Osteoblast (primary cell): Measurements from ENCODE around the gene ALG3. TPM values are rescaled to one million over a fixed set of nuclear protein-coding genes. Genes with fewer than 3 reads are reported as not detected.

Experiments used
- DNase-seq: peaks from one replicate; pipeline ENCODE4 v3.0.0; 2011; ENCODE audit warnings: low spot score, mixed read lengths; ENCODE audit not compliant: insufficient read length; ENCODE audit errors: missing footprints
- H2AFZ ChIP-seq: 2 replicates; pipeline ENCODE4 v1.6.0; 2011; ENCODE audit warnings: mild to moderate bottlenecking, low read length
- H3K27ac ChIP-seq: 2 replicates; pipeline ENCODE4 v1.5.1; 2011; ENCODE audit warnings: mild to moderate bottlenecking, low read depth, low read length, moderate library complexity
- H3K27me3 ChIP-seq: 2 replicates; pipeline ENCODE4 v1.6.0; 2012; ENCODE audit warnings: mild to moderate bottlenecking, control low read depth, inconsistent platforms, low read length, moderate library complexity; ENCODE audit not compliant: insufficient read depth
- H3K36me3 ChIP-seq: 2 replicates; pipeline ENCODE4 v1.5.1; 2011; ENCODE audit warnings: mild to moderate bottlenecking, low read length, control low read depth, moderate library complexity; ENCODE audit not compliant: insufficient read depth
- H3K4me1 ChIP-seq: 2 replicates; pipeline ENCODE4 v1.5.1; 2011; ENCODE audit warnings: mild to moderate bottlenecking, low read length, control low read depth, moderate library complexity; ENCODE audit not compliant: insufficient read depth
- H3K4me2 ChIP-seq: 2 replicates; pipeline ENCODE4 v1.6.0; 2011; ENCODE audit warnings: mild to moderate bottlenecking, low read length; ENCODE audit not compliant: insufficient read depth
- H3K4me3 ChIP-seq: fragments of 200-600 bp; sonication (generic); 3 replicates; pipeline ENCODE4 v1.5.1; 2012; ENCODE audit warnings: mild to moderate bottlenecking, low read length, inconsistent platforms; ENCODE audit not compliant: insufficient read depth
- H3K79me2 ChIP-seq: 2 replicates; pipeline ENCODE4 v1.6.0; 2012; ENCODE audit warnings: mild to moderate bottlenecking, low read length, control low read depth, inconsistent platforms; ENCODE audit not compliant: insufficient read depth
- H3K9me3 ChIP-seq: 2 replicates; pipeline ENCODE4 v1.5.1; 2011; ENCODE audit warnings: low read depth, low read length, control low read depth
- H4K20me1 ChIP-seq: 2 replicates; pipeline ENCODE4 v1.6.0; 2012; ENCODE audit warnings: mild to moderate bottlenecking, low read length, control low read depth; ENCODE audit not compliant: insufficient read depth
- CTCF ChIP-seq: IDR thresholded peaks from 2 replicates; pipeline ENCODE4 v1.5.1; 2011; ENCODE audit warnings: mild to moderate bottlenecking, low read depth, low read length, moderate library complexity; ENCODE audit errors: extremely low read depth
- total RNA-seq: library from RNA; depleted of rRNA; stranded (reverse); fragments of >200 nt; gene quantifications from 2 replicates; pipeline ENCODE4 v1.2.3, GENCODE V29; 2012

Gene ALG3
- total RNA-seq, 1 donor = 26.8 TPM

GRCh38 chr3:184218814-184219213 lies 29.9 kb downstream of the ALG3 start:
- Histone ChIP-seq H2AFZ (no peak overlapping the region), H3K4me2 (no peak overlapping the region), H3K4me1 (no peaks in the 10 kb centered on the region), H3K27me3 (peaks cover 9% of the 10 kb centered on the region), H3K9me3 (no peaks in the 10 kb centered on the region), H4K20me1 (no peaks in the 10 kb centered on the region), H3K27ac (no peak overlapping the region), H3K4me3 (no peak overlapping the region), H3K36me3 (no peaks in the 10 kb centered on the region), H3K79me2 (no peaks in the 10 kb centered on the region)
- peak; percentile 39 for DNase-seq
- TF ChIP-seq CTCF = no peak

DNA sequence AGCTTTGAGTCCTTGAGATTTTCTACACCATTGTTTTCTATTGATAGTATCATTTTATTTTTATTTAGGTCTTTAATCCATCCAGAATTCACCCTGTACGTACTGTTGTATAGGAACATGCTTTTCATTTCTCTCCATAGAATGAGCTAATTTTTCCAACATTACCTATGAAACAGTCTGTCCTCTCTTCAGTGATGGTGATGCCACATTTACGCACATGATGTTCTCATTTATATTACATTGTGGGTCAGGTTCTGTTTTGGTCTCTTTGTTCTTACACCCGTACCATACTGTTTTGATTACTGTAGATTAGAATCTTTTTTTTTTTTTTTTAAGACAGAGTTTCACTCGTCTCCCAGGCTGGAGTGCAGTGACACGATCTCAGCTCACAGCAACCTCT lies 37.0 kb downstream of the ALG3 start:
- Histone ChIP-seq H3K36me3 (no peaks in the 10 kb centered on the region), H2AFZ (no peak overlapping the region), H3K27me3 (peaks cover 10% of the 10 kb centered on the region), H3K79me2 (no peaks in the 10 kb centered on the region), H4K20me1 (no peaks in the 10 kb centered on the region), H3K9me3 (no peaks in the 10 kb centered on the region), H3K4me2 (no peak overlapping the region), H3K27ac (no peak overlapping the region), H3K4me1 (no peaks in the 10 kb centered on the region), H3K4me3 (no peak overlapping the region)
- no peak for DNase-seq
- no peak for TF ChIP-seq CTCF

GRCh38 chr3:184211297-184211696 lies 37.5 kb downstream of the ALG3 start:
- Histone ChIP-seq H2AFZ (no peak overlapping the region), H3K9me3 (no peaks in the 10 kb centered on the region), H3K27me3 (peaks cover 13% of the 10 kb centered on the region), H3K27ac (no peak overlapping the region), H3K4me1 (no peaks in the 10 kb centered on the region), H3K79me2 (no peaks in the 10 kb centered on the region), H3K4me3 (no peak overlapping the region), H3K36me3 (no peaks in the 10 kb centered on the region), H4K20me1 (no peaks in the 10 kb centered on the region), H3K4me2 (no peak overlapping the region)
- TF ChIP-seq CTCF = no peak
- no peak for DNase-seq

GRCh38 chr3:184209146-184209923 lies 39.4 kb downstream of the ALG3 start:
- DNase-seq = no peak
- no peaks in the 10 kb centered on the region for H4K20me1 ChIP-seq
- TF ChIP-seq CTCF = no peak

More at GRCh38 chr3:184209146-184209923, 39.4 kb downstream of the ALG3 start:
- H3K27ac ChIP-seq = no peak overlapping the region
- no peak overlapping the region for H3K4me2 ChIP-seq
- no peaks in the 10 kb centered on the region for H3K4me1 ChIP-seq
- H3K36me3 ChIP-seq = no peaks in the 10 kb centered on the region
- H3K79me2 ChIP-seq = no peaks in the 10 kb centered on the region
- no peak overlapping the region for H2AFZ ChIP-seq
- H3K4me3 ChIP-seq = no peak overlapping the region
- H3K9me3 ChIP-seq = no peaks in the 10 kb centered on the region
- peaks cover 10% of the 10 kb centered on the region for H3K27me3 ChIP-seq
